GM06990 (cell line): ENCODE measurements around the gene MAPKAP1.

Source experiments
- DNase-seq: peaks from one replicate; pipeline ENCODE4 v3.0.0-alpha.2; 2011; ENCODE audit not compliant: insufficient read length; ENCODE audit errors: extremely low read depth
- H3K27me3 ChIP-seq: replicated peaks from 2 replicates; pipeline ENCODE4 v1.6.0; 2011; ENCODE audit warnings: low read length; ENCODE audit not compliant: control insufficient read depth, insufficient read depth
- H3K36me3 ChIP-seq: 2 replicates; pipeline ENCODE4 v1.5.1; 2011; ENCODE audit warnings: low read length; ENCODE audit not compliant: control insufficient read depth, insufficient read depth
- H3K4me3 ChIP-seq: replicated peaks from 2 replicates; pipeline ENCODE4 v1.5.1; 2011; ENCODE audit warnings: low read depth, mild to moderate bottlenecking, control low read depth, low read length
- TF ChIP-seq, protein P1 (sequence below): IDR thresholded peaks from 2 replicates; pipeline ENCODE4 v1.5.1; 2011; ENCODE audit warnings: low read length, control low read depth, mild to moderate bottlenecking, inconsistent platforms; ENCODE audit not compliant: insufficient read depth, poor library complexity, severe bottlenecking

The MAPKAP1 gene

DNA sequence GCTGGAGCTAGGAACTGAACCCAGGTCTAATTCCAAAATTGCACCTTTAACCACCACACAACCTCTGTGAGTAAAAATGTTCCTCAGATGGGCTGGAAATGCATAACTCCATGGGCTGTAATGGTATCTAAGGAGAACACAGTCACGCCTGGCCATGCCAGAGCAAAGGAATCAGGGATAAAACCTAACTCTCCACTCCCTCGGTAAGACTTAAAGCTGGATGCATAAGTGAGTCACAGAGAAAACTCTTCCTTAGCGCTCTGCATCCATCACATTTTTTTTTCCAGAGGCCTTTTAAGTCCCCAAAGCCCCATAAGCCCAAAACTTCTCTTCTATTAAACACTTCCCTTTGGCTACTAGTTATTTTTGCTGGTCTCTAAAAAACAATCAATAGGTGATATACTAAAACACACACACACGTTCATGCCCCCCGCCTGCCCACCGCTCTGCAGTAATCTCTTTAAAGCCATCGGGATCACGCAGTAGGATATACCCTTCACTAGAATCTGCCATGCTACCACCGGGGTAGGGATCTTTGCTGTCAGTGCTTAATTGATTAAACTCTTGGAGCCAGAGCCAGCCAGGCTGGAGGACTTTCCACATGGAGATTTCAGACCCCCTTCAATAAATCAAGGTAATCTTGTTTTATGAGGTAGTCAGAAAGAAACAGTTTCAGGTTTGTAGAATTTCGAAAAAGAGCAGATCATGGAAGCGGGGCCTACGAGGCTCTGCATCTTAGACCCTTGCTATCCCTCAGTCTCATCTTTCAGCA, 212.9 kb downstream of the MAPKAP1 start:
- DNase-seq, result no peak
- TF ChIP-seq, protein P1, sequence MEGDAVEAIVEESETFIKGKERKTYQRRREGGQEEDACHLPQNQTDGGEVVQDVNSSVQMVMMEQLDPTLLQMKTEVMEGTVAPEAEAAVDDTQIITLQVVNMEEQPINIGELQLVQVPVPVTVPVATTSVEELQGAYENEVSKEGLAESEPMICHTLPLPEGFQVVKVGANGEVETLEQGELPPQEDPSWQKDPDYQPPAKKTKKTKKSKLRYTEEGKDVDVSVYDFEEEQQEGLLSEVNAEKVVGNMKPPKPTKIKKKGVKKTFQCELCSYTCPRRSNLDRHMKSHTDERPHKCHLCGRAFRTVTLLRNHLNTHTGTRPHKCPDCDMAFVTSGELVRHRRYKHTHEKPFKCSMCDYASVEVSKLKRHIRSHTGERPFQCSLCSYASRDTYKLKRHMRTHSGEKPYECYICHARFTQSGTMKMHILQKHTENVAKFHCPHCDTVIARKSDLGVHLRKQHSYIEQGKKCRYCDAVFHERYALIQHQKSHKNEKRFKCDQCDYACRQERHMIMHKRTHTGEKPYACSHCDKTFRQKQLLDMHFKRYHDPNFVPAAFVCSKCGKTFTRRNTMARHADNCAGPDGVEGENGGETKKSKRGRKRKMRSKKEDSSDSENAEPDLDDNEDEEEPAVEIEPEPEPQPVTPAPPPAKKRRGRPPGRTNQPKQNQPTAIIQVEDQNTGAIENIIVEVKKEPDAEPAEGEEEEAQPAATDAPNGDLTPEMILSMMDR, result no peak

DNA sequence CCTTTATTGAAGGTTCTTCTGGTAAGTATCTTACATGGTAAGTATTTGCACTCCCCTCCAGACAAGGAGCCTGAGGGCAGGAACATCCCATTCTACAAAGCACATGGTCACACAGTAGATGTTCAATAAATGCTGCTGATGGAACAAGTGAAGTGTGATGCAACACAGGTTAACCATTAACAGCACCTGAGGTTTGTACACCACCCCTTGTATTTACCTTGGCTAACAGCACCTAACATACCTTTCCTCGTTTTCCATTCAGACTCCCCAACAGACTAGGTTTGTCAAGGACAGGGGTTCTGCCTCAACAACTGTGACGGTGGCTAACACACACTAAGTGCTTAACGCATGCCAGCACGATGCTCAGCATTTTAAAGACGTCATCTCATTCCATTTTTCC, 213.6 kb downstream of the MAPKAP1 start:
- TF ChIP-seq, protein P1, result no peak
- no peaks in the 10 kb centered on the region for H3K27me3 ChIP-seq
- H3K36me3 ChIP-seq, result peaks cover 2% of the 10 kb centered on the region
- DNase-seq, result no peak
- no peak overlapping the region for H3K4me3 ChIP-seq

More for the DNA sequence above, 212.9 kb downstream of the MAPKAP1 start:
- no peak overlapping the region for H3K4me3 ChIP-seq
- H3K27me3 ChIP-seq, result no peaks in the 10 kb centered on the region
- peaks cover 2% of the 10 kb centered on the region for H3K36me3 ChIP-seq

DNA sequence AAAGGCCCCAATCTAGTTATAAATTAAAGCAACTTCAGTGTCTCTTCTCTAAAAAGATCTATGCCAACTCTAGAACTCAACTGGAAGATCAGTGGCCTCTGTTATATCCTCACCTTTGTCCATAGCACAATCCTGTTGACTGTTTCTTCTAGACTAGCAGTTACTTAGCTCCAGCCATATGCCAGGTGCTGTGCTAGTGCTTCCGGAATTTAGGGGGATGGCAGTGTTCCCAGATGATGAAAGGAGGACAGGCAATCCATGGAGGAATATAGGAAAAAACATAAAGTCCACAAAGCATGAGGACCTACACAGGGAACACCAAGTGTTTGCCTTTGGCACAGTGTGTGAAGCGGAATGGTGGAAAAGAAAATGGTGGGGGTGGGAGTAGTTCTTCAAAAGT, 214.3 kb downstream of the MAPKAP1 start:
- DNase-seq, result no peak
- Histone ChIP-seq H3K4me3 (no peak overlapping the region), H3K36me3 (no peaks in the 10 kb centered on the region; the same call in 1 of the 2 replicates)

DNA sequence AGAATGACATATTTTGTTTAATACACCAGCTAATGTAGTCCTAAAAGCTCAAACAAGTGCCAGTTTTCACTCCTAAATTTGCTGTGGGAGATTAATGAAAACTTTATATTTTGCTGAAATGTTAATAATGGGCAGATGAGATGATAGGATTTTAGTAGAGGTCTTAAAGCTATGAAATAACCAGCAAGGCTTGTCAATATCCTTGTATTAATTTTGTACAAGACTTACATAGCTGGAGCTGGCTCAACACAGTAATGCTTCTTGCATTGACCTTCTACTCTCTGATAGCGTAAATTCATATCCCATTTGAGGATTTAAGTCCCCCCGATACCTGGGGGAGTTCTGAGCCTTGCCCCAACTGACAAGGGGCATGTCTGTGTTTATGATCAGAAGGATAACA, 219.2 kb downstream of the MAPKAP1 start:
- DNase-seq, result no peak
- no peaks in the 10 kb centered on the region for H3K27me3 ChIP-seq
- H3K36me3 ChIP-seq, result no peaks in the 10 kb centered on the region; the same call in none of the 2 replicates
- no peak overlapping the region for H3K4me3 ChIP-seq
- TF ChIP-seq, protein P1, result no peak

More for the DNA sequence above, 214.3 kb downstream of the MAPKAP1 start:
- TF ChIP-seq, protein P1, result no peak
- no peaks in the 10 kb centered on the region for H3K27me3 ChIP-seq

DNA sequence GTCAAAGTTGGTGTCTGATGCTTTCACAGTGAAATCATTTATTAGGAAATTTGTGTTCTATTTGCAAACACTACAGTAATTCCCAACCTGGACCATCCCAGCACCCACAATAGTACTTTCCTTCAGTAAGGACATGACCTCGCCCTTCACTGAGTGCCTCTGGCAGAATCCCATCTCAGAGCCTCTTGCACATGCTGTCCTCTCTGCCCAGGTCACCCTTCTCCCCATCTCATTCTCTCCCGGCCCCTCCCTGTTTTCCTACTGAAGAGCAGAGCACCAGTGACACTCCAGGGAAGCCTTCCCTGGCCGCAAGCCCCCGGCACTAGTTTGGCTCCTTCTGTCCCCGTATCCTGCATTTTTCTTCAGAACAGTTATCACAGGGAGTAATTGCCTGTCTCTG, 220.4 kb downstream of the MAPKAP1 start:
- H3K4me3 ChIP-seq, result no peak overlapping the region
- DNase-seq, result no peak
- TF ChIP-seq, protein P1, result no peak
- no peaks in the 10 kb centered on the region; the same call in 1 of the 2 replicates for H3K36me3 ChIP-seq
- H3K27me3 ChIP-seq, result no peaks in the 10 kb centered on the region

DNA sequence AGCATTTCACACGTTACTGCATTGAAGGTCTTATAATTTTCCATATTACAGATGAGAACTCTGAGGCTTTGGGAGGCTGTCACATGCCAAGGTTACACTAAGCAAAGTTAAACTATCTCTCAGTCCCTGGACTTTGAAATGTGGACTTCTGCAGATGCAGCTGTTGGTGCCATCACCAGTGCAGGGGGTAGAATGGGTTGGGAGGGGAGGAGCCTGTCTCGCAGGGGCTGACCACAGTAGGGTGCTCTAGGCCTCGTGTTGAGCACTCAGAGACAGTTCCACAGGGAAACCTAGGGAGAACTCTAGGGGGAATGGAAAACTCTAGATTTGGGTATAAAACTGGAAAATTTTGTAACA, 220.9 kb downstream of the MAPKAP1 start:
- H3K4me3 ChIP-seq, result no peak overlapping the region
- peaks cover 3% of the 10 kb centered on the region for H3K36me3 ChIP-seq
- TF ChIP-seq, protein P1, result no peak
- DNase-seq, result no peak
- H3K27me3 ChIP-seq, result no peaks in the 10 kb centered on the region
